ENCODE results near the gene IRAK3.
"Not testable (repeated sequence)": the region's sequence is repeated elsewhere in the genome, so short reads cannot be mapped to it uniquely, and the experiment has no call there.

The IRAK3 gene

GRCh38 chr12:66206141-66206540 lies 17.1 kb downstream of the IRAK3 start:
- no peak overlapping the region for H3K4me3 ChIP-seq (ENCODE audit: low read depth, low read length)

- H3K4me3 ChIP-seq (ENCODE audit: low read depth, low read length): no peak overlapping the region
Observed at GRCh38 chr12:66210840-66211239, 21.8 kb downstream of the IRAK3 start.

DNA sequence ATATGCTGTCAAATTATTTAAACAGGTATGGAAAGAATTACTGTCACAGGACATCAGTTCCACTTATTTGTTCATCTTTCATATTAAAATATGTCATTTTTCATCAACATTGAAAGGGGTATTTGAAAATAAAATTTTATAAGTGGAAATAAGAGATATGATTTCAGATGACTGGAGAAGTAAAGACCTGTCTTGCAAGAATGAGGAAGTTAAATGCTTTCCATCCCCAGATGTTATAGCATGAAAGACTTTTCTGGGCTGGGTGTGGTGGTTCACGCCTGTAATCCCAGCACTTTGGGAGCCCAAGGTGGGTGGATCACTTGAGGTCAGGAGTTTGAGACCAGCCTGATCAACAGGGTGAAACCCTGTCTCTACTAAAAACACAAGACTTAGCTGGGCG lies 22.6 kb downstream of the IRAK3 start:
- H3K4me3 ChIP-seq (ENCODE audit: low read depth, low read length): not testable (repeated sequence)

GRCh38 chr12:66213011-66213410 lies 24.0 kb downstream of the IRAK3 start:
- H3K4me3 ChIP-seq (ENCODE audit: low read depth, low read length): not testable (repeated sequence)

- H3K4me3 ChIP-seq (ENCODE audit: low read depth, low read length): no peak overlapping the region
Observed at GRCh38 chr12:66217342-66217917, 28.4 kb downstream of the IRAK3 start.

DNA sequence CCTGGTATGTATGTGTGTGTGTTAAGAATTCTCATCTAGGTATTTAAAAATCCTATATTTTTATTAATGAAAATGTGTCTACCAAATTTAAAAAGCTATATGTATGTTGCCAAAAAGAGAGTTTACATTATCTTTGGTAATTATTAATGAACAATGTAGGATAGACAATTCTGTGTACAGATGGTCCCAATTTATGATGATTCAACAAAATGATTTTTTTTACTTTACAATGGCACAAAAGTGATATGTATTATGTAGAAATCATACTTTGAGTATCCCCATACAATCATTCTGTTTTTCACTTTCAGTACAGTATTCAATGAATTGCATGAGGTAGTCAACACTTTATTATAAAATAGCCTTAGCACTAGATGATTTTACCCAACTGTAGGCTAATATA lies 39.4 kb downstream of the IRAK3 start:
- no peak overlapping the region for H3K4me3 ChIP-seq (ENCODE audit: low read depth, low read length)

GRCh38 chr12:66232263-66232662 lies 43.2 kb downstream of the IRAK3 start:
- H3K4me3 ChIP-seq (ENCODE audit: low read depth, low read length): no peak overlapping the region

- not testable (repeated sequence) for H3K4me3 ChIP-seq (ENCODE audit: low read depth, low read length)
Observed at GRCh38 chr12:66234037-66234693, 45.2 kb downstream of the IRAK3 start.

GRCh38 chr12:66234773-66235625 lies 46.0 kb downstream of the IRAK3 start:
- peak overlapping the region; percentile 38 for H3K4me3 ChIP-seq (ENCODE audit: low read depth, low read length)

- H3K4me3 ChIP-seq (ENCODE audit: low read depth, low read length): peak overlapping the region; percentile 38
Observed at GRCh38 chr12:66235626-66236281, 46.7 kb downstream of the IRAK3 start.

DNA sequence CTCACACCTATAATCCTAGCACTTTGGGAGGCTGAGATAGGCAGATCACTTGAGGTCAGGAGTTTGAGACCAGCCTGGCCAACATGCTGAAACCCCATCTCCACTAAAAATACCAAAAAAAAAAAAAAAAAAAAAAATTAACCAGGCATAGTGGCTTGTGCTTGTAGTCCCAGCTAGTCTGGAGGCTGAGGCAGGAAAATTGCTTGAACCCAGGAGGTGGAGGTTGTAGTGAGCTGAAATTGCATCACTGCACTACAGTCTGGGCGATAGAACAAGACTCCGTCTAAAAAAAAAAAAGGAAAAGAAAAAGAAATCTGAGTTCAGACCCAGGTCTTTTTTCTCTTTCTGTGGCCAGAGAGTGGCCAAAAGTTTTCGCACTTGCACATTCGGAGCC lies 47.3 kb downstream of the IRAK3 start:
- not testable (repeated sequence) for H3K4me3 ChIP-seq (ENCODE audit: low read depth, low read length)

DNA sequence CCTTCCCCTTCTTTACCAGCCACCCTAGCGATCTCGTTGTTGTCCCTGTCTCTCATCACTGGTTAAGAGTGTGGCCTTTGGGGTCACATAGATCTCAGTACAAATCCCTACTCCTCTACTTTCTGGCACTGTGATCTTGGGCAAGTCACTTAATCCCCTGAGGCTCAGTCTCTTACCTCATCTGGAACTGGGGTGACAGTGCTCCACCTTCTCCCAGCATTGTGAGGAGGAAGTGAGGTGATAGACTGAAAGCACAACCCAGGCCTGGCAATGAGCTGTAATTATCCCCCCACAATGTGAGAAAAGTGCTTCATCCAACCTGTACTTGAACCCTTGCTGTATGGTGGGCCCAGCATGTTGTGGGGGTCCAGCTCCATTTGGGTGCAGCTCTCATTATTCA lies 48.0 kb downstream of the IRAK3 start:
- H3K4me3 ChIP-seq (ENCODE audit: low read depth, low read length): no peak overlapping the region

DNA sequence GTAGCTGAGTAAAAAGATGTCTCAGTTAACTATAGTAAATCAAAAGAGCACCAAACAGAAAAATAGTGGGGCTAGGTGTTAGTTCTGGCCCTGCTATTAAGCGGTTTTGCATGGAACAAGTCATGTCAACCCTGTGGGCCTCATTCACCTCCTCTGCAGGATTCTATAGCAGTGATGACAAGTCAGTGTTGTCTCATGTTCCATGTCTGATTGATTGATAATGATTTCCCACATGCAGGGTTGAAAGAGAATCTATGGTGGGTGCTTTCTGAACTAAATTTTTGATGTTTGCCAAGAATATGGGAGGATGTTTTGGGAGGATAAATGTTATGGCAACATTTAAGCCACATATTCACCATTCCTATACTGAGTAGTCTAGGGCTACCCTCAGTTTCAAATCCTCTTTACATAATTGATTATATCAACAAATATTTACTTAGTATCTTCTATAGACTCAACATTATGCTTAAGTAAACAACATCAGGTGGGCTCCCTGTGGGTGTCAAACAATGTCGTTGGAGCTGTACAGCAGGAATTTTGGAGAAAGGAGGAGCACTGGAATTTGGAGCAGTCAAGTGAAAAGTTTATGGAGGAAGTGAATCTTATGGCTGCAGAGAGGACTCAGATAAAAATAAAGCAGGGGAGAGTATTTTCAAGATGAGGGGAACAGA lies 48.6 kb downstream of the IRAK3 start:
- H3K4me3 ChIP-seq (ENCODE audit: low read depth, low read length): no peak overlapping the region

DNA sequence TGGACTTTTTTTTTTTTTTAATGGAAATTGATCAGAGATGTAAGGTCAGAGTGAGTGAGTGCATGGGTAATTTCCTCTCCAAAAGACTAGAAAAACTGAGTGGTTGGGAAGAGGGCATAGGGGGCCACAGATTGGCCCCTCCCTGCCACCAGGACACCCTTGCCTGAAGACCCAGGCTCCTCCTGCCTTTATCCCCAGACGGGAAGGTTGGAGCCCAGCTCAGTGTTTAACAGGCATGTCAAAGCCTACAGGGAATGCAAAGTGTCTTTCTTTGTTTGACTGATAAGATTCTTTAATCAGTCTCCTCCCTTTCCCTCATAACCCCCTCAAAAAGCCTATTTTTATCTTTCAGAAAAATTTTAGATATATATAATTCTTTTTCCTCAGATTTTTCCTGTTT lies 50.3 kb downstream of the IRAK3 start:
- no peak overlapping the region for H3K4me3 ChIP-seq (ENCODE audit: low read depth, low read length)

DNA sequence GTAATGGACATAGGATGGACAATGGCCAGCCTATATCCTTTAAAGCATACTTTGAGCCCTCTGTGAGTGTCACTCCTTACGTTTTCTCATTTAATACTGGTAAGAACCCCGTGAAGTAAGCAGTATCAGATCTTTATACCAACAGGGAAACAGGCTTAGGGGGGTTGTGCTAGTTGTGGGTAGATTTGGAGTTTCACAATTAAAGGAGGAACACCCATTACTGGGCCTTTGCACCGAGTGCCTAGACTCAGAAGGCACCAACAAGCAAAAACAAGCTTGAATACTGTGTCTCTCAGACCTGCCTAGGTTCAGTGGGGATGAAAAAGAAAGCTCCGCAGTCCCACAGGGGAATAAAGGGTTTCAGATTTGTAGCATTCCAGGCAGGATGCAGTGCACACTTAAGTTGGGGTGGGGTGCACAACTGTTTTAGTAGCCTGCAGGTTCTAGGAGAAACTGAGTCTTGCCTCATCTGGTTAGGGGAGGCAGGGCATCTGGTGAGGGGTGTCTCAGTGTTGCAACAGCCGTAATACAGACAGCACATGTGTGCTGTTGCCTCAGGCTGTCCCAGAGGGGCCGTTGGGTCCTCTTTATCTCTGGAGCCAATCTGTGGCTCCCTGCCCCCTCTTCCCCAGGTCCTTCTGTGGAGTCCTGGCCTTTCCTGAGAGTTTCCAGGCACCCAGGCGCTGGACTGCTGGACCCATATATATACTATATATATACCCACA lies 51.2 kb downstream of the IRAK3 start:
- H3K4me3 ChIP-seq (ENCODE audit: low read depth, low read length): no peak overlapping the region

- no peak overlapping the region for H3K4me3 ChIP-seq (ENCODE audit: low read depth, low read length)
Observed at GRCh38 chr12:66241061-66242043, 52.3 kb downstream of the IRAK3 start.

- no peak overlapping the region for H3K4me3 ChIP-seq (ENCODE audit: low read depth, low read length)
Observed at GRCh38 chr12:66242311-66242710, 53.3 kb downstream of the IRAK3 start.

GRCh38 chr12:66243911-66244310 lies 54.9 kb downstream of the IRAK3 start:
- no peak overlapping the region for H3K4me3 ChIP-seq (ENCODE audit: low read depth, low read length)

DNA sequence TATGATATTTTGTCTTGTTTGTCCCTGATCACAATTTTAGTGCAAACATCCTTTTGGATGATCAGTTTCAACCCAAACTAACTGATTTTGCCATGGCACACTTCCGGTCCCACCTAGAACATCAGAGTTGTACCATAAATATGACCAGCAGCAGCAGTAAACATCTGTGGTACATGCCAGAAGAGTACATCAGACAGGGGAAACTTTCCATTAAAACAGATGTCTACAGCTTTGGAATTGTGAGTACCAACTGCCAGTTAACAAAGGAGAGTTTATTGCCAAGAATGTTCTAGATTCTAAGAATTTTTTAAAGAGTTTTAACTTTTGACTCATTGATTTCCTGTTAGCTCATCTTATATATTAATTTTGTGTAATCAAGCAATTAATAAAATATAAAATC lies 55.4 kb downstream of the IRAK3 start:
- no peak overlapping the region for H3K4me3 ChIP-seq (ENCODE audit: low read depth, low read length)

Data from iPS-11a (cell line).